H9 (cell line): ENCODE results near the gene LCE5A. TPM values are rescaled to one million over a fixed set of nuclear protein-coding genes. Genes with fewer than 3 reads are reported as not detected.

ENCODE experiments used
- DNase-seq: peaks from one replicate; pipeline ENCODE4 v3.0.0-alpha.2; 2017
- H2AFZ ChIP-seq: one replicate; pipeline ENCODE4 v1.6.1; 2013; ENCODE audit warnings: mild to moderate bottlenecking, low read length, control low read depth, moderate library complexity
- H2AK5ac ChIP-seq: 2 replicates; pipeline ENCODE4 v1.6.1; 2013; ENCODE audit warnings: low read length, control low read depth, mixed read lengths; ENCODE audit not compliant: insufficient read length
- H2BK120ac ChIP-seq: one replicate; pipeline ENCODE4 v1.6.1; 2013; ENCODE audit warnings: low read depth, mild to moderate bottlenecking, low read length, control low read depth, inconsistent platforms; ENCODE audit not compliant: poor library complexity, severe bottlenecking
- H2BK12ac ChIP-seq: 2 replicates; pipeline ENCODE4 v1.6.1; 2013; ENCODE audit warnings: low read length, control low read depth, mixed read lengths, low read depth; ENCODE audit not compliant: insufficient read length
- H2BK15ac ChIP-seq: 2 replicates; pipeline ENCODE4 v1.6.1; 2013; ENCODE audit warnings: low read depth, low read length, control low read depth
- H2BK20ac ChIP-seq: one replicate; pipeline ENCODE4 v1.6.1; 2013; ENCODE audit warnings: low read depth, mild to moderate bottlenecking, low read length, control low read depth, inconsistent platforms; ENCODE audit not compliant: poor library complexity, severe bottlenecking
- H2BK5ac ChIP-seq: 2 replicates; pipeline ENCODE4 v1.6.1; 2013; ENCODE audit warnings: low read length, control low read depth, mixed read lengths; ENCODE audit not compliant: insufficient read length
- H3K14ac ChIP-seq: 2 replicates; pipeline ENCODE4 v1.6.1; 2013; ENCODE audit warnings: low read length, control low read depth; ENCODE audit not compliant: insufficient read depth
- H3K18ac ChIP-seq: 2 replicates; pipeline ENCODE4 v1.6.1; 2013; ENCODE audit warnings: low read depth, mild to moderate bottlenecking, mixed read lengths, low read length, control low read depth; ENCODE audit not compliant: insufficient read length
- H3K23ac ChIP-seq: 2 replicates; pipeline ENCODE4 v1.6.1; 2013; ENCODE audit warnings: low read length, control low read depth, mixed read lengths, low read depth; ENCODE audit not compliant: insufficient read length
- H3K23me2 ChIP-seq: 2 replicates; pipeline ENCODE4 v1.6.1; 2013; ENCODE audit warnings: low read depth, mild to moderate bottlenecking, mixed read lengths, low read length, control low read depth; ENCODE audit not compliant: insufficient read length, poor library complexity, severe bottlenecking
- H3K27ac ChIP-seq: 2 replicates; pipeline ENCODE4 v1.5.1; 2013; ENCODE audit warnings: low read length, control low read depth, mixed read lengths, low read depth; ENCODE audit not compliant: insufficient read length
- H3K27me3 ChIP-seq: 2 replicates; pipeline ENCODE4 v1.6.1; 2013; ENCODE audit warnings: low read length, control low read depth, inconsistent platforms; ENCODE audit not compliant: insufficient read depth
- H3K4ac ChIP-seq: 2 replicates; pipeline ENCODE4 v1.6.1; 2013; ENCODE audit warnings: low read depth, mild to moderate bottlenecking, control low read depth, inconsistent platforms, low read length, moderate library complexity
- H3K4me1 ChIP-seq: 2 replicates; pipeline ENCODE4 v1.6.1; 2013; ENCODE audit warnings: low read length, control low read depth, inconsistent platforms; ENCODE audit not compliant: insufficient read depth
- H3K4me2 ChIP-seq: 2 replicates; pipeline ENCODE4 v1.6.1; 2013; ENCODE audit warnings: low read length, control low read depth, mixed read lengths; ENCODE audit not compliant: insufficient read length, insufficient read depth
- H3K56ac ChIP-seq: 2 replicates; pipeline ENCODE4 v1.6.1; 2013; ENCODE audit warnings: low read depth, mild to moderate bottlenecking, mixed read lengths, low read length, control low read depth; ENCODE audit not compliant: insufficient read length
- H3K79me1 ChIP-seq: 2 replicates; pipeline ENCODE4 v1.6.1; 2013; ENCODE audit warnings: low read depth, mild to moderate bottlenecking, moderate library complexity, low read length, control low read depth, inconsistent platforms; ENCODE audit not compliant: insufficient read depth, poor library complexity, severe bottlenecking
- H3K79me2 ChIP-seq: 2 replicates; pipeline ENCODE4 v1.6.1; 2013; ENCODE audit warnings: low read length, control low read depth, inconsistent platforms; ENCODE audit not compliant: insufficient read depth
- H3K9ac ChIP-seq: 2 replicates; pipeline ENCODE4 v1.6.1; 2013; ENCODE audit warnings: low read length, control low read depth, mixed read lengths; ENCODE audit not compliant: insufficient read length; ENCODE audit errors: extremely low read depth
- H3K9me3 ChIP-seq: one replicate; pipeline ENCODE4 v1.6.1; 2013; ENCODE audit warnings: low read depth, low read length, inconsistent platforms; ENCODE audit not compliant: control insufficient read depth
- H3T11ph ChIP-seq: one replicate; pipeline ENCODE4 v1.6.1; 2013; ENCODE audit warnings: mild to moderate bottlenecking, low read length, control low read depth, inconsistent platforms
- H4K20me1 ChIP-seq: one replicate; pipeline ENCODE4 v1.6.1; 2013; ENCODE audit not compliant: control insufficient read depth, insufficient read length, insufficient read depth
- H4K5ac ChIP-seq: 2 replicates; pipeline ENCODE4 v1.6.1; 2013; ENCODE audit warnings: low read depth, mild to moderate bottlenecking, mixed read lengths, low read length, control low read depth; ENCODE audit not compliant: insufficient read length
- H4K8ac ChIP-seq: replicated peaks from 2 replicates; pipeline ENCODE4 v1.6.1; 2013; ENCODE audit warnings: low read length, control low read depth, mixed read lengths, low read depth; ENCODE audit not compliant: insufficient read length
- H4K91ac ChIP-seq: 2 replicates; pipeline ENCODE4 v1.6.1; 2013; ENCODE audit warnings: low read depth, mild to moderate bottlenecking, moderate library complexity, mixed read lengths, low read length, control low read depth; ENCODE audit not compliant: insufficient read length
- H3K27ac Mint-ChIP-seq, 3 experiments: 2 replicates in 2 of 3; 3 replicates in 1 of 3; pipeline ENCODE4 v1.8.0; 2020 to 2021; ENCODE audit warnings: mixed read lengths in 3 of 3, mild to moderate bottlenecking in 1 of 3, moderate library complexity in 1 of 3
- H3K27me3 Mint-ChIP-seq: 2 replicates; pipeline ENCODE4 v1.8.0; 2021; ENCODE audit warnings: low read depth, mild to moderate bottlenecking, moderate library complexity, mixed read lengths
- H3K36me3 Mint-ChIP-seq, 3 experiments: 2 replicates in 2 of 3; 3 replicates in 1 of 3; pipeline ENCODE4 v1.8.0; 2020 to 2021; ENCODE audit warnings: low read depth in 3 of 3, mixed read lengths in 3 of 3; ENCODE audit not compliant: insufficient read depth in 1 of 3
- H3K4me1 Mint-ChIP-seq, 2 experiments: 2 replicates each; pipeline ENCODE4 v1.8.0; 2020; ENCODE audit warnings: mixed read lengths in 2 of 2
- H3K4me3 Mint-ChIP-seq, 2 experiments: 2 replicates in 1 of 2; 3 replicates in 1 of 2; pipeline ENCODE4 v1.8.0; 2020 to 2021; ENCODE audit warnings: mild to moderate bottlenecking in 2 of 2, mixed read lengths in 2 of 2, moderate library complexity in 1 of 2
- H3K9me3 Mint-ChIP-seq, 2 experiments: 2 replicates in 1 of 2; 3 replicates in 1 of 2; pipeline ENCODE4 v1.8.0; 2020; ENCODE audit warnings: mild to moderate bottlenecking in 2 of 2, mixed read lengths in 2 of 2, moderate library complexity in 1 of 2
- CTCF ChIP-seq: fragments of 200-600 bp; sonication (generic); conservative IDR thresholded peaks from 3 replicates; pipeline ENCODE4 v1.8.0; 2021; ENCODE audit warnings: antibody characterized with exemption, mild to moderate bottlenecking
- WGBS: extraction: QIAGEN DNeasy Blood & Tissue Kit; methylation state at CpG from one replicate; pipeline ENCODE4 v1.1.7; 2013; ENCODE audit warnings: missing lambda C conversion rate, low lambda C conversion rate, mixed read lengths; ENCODE audit not compliant: insufficient read length; ENCODE audit errors: extremely low coverage; 5-methylcytosine and 5-hydroxymethylcytosine counted together
- total RNA-seq: library from RNA; stranded (reverse); gene quantifications from 2 replicates; pipeline ENCODE4 v1.2.1, GENCODE V29; 2021

Gene LCE5A
- total RNA-seq, 1 experiment from 2014 or later = not detected

- Histone ChIP-seq H3K18ac (no peak overlapping the region), H3K4me1 (no peaks in the 10 kb centered on the region), H3T11ph (no peak overlapping the region), H2BK15ac (no peak overlapping the region), H4K8ac (no peak overlapping the region), H2AK5ac (no peak overlapping the region), H4K20me1 (no peaks in the 10 kb centered on the region), H2BK120ac (no peak overlapping the region), H2BK20ac (no peak overlapping the region), H3K14ac (no peak overlapping the region), H3K4me2 (no peak overlapping the region), H3K23ac (no peak overlapping the region), H3K27ac (no peak overlapping the region), H4K91ac (no peak overlapping the region), H2AFZ (no peak overlapping the region), H2BK12ac (no peak overlapping the region), H2BK5ac (no peak overlapping the region), H3K4ac (no peak overlapping the region), H3K79me1 (no peaks in the 10 kb centered on the region), H3K56ac (no peak overlapping the region), H3K23me2 (no peaks in the 10 kb centered on the region), H3K27me3 (no peaks in the 10 kb centered on the region), H3K79me2 (no peaks in the 10 kb centered on the region; the same call in 1 of the 2 replicates), H3K9ac (no peak overlapping the region), H4K5ac (no peak overlapping the region), H3K9me3 (peaks cover 24% of the 10 kb centered on the region)
- peaks cover 68 to 77% of the 10 kb centered on the region in 2 experiments for H3K9me3 Mint-ChIP-seq
- H3K4me1 Mint-ChIP-seq = no peaks in the 10 kb centered on the region
- H3K4me3 Mint-ChIP-seq = no peak overlapping the region
- peaks cover 1% of the 10 kb centered on the region; the same call in 1 of the 2 replicates for H3K27me3 Mint-ChIP-seq
- peak; percentile 58 for TF ChIP-seq CTCF
- H3K36me3 Mint-ChIP-seq = peaks cover 0 to 12% (median 7%) of the 10 kb centered on the region in 3 experiments; a peak in 4 of 7 replicates
- DNase-seq = no peak
- no CpG with 5 or more reads among the region's 6 CpGs for WGBS
- H3K27ac Mint-ChIP-seq = no peak overlapping the region
These were observed 49.1 kb upstream of the LCE5A start for GRCh38 chr1:152461544-152461943.
